Retina (tissue), 1 donor: ENCODE results near the gene KRT4.
"Not testable (repeated sequence)": the region's sequence is repeated elsewhere in the genome, so short reads cannot be mapped to it uniquely, and the experiment has no call there.

Source experiments
- DNase-seq: peaks from one replicate; pipeline ENCODE4 v3.0.0-alpha.2; 2016

KRT4 gene

DNA sequence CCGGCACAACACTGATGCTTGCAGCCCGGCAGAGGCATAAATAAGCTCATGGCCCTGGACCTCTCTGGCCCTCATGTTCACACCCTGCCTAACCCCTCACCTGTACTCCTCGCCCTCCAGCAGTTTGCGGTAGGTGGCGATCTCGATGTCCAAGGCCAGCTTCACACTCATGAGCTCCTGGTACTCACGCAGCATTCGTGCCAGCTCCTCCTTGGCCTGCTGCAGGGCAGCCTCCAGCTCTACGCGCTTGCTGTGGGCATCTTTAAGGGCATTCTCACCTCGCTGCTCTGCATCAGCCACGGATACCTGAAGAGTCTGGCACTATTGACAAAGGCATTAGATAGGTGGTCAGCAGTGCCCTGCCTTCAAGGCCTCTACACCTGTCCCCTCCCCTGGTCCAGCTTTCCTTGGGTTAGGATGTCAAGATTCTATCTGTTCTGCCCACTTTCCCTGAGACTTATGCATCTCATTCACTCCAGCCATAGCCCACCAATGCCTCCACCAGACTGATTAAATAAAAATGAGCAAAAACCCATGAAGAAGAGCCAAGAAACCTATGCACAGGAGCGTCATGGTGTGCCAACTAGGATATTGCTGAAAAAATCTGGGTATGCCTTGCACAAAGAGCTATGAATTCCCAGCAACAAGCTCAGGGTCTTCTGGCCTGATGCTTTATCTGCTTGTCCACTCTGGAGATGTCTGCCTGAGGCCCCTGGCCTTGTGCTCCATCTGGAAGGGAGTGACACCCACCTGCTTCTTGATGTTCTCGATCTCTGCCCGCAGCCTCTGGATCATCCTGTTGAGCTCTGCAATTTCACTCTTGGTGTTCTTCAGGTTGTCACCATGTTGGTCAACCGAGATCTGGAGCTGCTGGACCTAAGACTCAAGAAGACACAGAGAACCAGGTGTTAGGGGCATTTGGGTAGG, 6.1 kb downstream of the KRT4 start:
- DNase-seq, result no peak

GRCh38 chr12:52806821-52807543, 6.9 kb downstream of the KRT4 start:
- no peak for DNase-seq

GRCh38 chr12:52806169-52806811, 7.6 kb downstream of the KRT4 start:
- no peak for DNase-seq

DNA sequence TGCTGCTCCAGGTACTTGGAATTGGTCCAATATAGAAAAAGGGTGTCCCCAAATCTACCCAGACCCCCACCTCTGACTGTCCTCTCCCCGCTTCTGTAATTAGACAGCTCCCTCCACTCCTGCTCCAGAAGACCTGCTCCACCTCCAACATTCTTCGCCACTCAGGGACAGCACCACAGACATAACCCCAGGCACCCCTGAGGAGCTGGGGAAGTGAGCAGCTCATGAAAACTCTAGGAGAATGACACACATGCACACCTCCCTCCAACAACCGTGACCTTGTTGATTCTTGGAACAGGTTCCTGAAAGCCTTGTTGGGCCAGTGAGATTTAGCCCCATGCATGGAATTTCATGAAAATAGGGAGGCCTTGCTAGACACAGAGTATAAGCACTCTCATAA, 8.2 kb downstream of the KRT4 start:
- no peak for DNase-seq

- no peak for DNase-seq
Measured at GRCh38 chr12:52805000-52805399, 8.9 kb downstream of the KRT4 start.

- DNase-seq, result no peak
Measured at GRCh38 chr12:52802442-52802841, 11.5 kb downstream of the KRT4 start.

DNA sequence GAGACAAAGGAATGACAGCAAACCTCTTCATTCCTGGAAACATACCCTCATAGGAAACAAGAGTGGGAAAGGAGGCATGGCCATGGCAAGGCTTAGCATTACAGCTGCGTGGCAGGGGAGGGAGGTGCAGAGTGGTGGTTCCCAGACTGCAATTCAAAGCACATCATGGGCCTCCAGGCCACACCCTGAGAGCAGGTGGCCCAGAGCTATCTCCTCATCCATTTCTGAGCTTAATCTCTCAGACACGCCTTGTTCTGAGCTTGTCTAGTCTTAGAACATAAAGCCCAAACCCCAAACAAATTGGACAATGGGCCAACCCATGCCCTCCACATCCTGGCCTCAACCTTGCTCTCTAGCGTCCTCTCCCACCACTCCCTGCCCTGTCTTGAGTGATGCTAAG, 12.1 kb downstream of the KRT4 start:
- no peak for DNase-seq

DNA sequence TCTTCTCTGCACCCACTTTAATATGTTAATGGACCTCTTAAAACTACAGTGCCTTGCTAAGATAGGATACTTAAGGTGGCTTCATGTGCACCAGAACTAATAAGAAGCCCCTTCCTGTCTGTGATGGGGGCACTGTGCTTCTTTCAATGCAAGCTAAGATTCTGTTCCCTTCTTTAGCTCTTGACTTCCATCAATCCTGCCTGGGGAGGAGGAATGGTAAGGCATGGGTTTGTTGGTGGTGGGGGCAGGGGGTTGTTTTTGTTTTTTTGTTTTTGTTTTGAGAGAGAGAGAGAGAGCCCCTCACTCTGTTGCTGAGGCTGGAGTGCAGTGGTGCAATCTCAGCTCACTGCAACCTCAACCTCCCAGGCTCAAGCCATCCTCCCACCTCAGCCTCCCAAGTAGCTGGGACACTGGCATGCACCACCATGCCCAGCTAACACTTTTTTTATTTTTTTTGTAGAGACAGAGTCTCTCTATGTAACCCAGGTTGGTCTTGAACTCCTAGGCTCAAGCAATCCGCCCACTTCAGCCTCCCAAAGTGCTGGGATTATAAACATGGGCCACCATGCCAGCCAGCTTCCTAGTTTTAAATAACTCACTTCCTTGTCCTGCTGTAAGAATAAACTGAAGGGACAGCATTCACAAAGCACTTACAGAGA, 13.5 kb downstream of the KRT4 start:
- DNase-seq, result no peak

DNA sequence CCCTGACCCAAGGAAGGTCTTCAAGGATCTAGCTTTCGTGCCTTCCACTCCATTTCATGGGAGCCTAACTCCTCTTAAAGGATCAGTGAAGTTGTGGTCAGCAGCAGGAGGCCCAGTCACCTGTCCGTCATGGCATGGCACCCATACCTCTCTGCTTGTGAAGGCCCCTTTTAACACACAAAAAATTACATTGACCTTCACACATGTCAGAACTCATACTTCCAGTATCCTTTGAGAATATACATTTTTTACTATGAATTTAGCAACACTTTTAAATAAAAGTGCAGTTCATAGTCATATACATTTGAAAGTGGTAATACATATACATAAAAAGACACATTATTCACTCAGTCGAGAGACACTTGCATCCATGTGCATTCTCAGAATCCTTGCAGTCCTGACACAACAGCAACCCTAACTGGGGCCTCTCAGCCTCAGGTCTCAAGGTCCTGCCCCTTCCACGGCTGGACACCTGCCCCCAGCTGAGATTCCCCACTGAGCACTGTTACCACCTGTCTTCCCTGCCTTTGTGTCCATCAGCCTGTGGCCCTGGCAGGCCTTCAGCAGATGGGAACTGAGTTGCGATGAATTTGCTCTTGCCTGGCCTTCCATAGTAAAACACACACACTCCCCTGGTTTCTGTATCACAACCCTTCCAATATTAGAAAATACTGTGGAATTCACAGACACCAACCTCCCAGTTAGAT, 14.3 kb downstream of the KRT4 start:
- DNase-seq, result no peak

DNA sequence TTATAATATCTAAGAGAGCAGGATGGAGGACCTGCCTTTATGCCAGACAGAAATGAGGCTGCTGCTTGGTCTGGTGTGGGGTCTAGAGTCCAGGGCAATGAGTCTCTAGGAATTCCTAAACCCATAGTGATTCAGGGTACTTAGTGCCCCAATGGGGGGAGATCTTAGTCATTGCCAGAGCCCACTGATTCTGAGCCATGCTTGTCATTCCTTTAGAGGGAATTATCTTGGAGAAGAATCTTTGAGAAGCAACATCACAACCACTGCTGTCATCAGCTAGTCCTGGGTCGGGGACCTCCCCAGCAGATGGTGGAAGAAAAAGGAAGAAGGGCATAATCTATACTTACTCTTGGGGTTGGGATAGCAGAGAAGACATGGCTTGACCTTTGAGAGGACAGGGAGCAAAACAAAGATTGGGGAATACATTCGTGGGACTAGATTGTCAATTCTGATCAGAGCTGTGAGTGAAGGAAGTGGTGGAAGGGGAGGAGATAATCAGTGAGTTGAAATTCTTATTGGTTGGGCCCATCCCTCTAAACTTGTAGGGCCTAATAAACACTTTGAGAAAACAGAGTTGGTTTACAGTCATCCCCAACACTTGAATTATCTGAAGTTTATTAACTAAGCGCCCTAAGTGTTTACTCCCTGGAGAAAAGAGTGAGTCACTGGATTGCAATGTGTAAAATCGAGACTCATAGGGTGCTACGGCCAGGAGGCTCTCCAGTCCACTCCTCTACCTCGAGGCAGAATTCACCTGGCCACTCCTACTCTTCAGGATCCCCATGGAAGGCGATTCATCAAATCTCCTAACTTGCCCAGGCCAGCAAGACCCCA, 15.0 kb downstream of the KRT4 start:
- no peak for DNase-seq

DNA sequence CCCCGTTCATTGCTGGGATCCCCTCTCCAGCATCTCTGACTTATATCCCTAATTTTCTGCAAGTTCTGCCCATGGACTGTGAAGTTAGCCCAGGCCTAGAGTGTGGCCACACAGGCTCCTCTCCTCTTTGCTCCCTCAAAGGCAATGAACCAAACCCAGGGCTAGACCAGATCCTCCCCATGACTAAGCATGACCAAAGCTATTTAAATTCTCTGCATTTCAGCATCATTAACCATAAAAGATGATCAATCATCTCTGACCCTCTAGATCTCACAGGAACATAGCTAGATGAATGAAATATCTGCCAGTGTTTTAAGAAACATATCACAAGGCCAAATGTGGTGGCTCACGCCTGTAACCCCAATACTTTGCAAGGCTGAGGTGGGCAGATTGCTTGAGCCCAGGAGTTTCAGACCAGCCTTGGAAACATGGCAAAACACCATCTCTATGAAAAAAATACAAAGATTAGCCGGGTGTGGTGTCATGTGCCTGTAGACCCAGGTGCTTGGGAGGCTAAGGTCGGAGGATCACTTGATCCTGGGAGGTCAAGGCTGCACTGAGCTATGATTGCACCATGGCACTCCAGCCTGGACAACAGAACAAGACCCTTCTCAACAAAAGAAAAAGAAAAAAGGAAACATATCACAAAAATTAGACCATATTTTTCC, 15.8 kb downstream of the KRT4 start:
- DNase-seq, result no peak

GRCh38 chr12:52797529-52797894, 16.4 kb downstream of the KRT4 start:
- no peak for DNase-seq

- no peak for DNase-seq
Measured at GRCh38 chr12:52796839-52797528, 16.9 kb downstream of the KRT4 start.

DNA sequence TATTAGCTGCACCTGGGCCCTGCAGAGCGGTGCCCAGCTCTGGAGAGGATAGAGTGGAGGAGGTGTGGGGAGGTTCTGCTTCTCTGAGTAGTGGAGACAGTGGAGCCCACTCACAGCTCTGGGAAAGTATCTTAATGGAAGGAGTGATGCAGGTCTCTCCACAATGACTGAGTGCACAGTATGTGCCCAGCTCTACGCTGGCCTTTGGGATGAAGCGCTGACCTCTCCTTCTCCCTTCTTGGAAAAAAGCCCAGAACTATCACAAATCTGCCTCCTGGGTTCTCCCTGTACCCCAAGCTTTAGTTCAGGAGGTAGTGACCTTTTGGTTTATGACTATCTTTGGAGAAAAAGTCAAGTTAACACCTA, 17.5 kb downstream of the KRT4 start:
- no peak for DNase-seq

DNA sequence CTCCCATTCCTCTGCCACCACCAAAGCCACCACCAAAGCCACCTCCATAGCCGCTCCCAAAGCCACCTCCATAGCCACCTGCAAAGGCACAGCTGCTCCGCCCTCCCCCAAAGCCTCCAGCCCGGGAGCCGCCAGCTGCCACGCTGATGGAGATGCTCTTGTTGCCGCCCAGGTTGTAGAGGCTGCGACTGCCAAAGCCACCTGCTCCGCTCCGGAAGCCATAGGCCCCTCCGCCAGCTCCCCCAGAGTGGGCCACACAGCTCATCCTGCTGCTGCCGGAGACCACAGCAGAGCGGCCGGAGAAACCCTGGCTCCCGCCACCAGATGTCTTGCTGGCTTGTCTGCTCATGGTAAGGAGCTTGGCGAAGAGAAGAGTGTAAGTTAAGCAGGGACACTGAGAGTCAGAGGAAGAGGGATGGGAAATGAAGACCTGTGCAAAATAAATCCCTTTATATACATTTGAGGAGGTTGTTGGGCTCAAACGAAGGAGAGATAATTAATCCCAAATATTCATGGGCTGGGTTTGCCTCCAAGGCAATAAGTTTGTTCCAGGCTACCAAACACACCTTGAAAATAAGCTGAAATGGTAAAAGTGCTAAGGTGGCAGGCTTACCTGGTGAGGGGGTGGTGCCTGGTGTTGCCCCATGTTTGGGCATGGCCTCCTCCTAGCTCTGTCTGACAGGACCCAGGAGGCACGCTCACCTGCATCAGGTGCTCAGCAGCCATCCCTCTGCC, 18.1 kb downstream of the KRT4 start, which contains the start of gene KRT3:
KRT3 (minus strand) TSS at position 424 of the 735 bp plus-strand sequence; CDS start at position 349, 75 bp downstream.
- DNase-seq, result no peak

DNA sequence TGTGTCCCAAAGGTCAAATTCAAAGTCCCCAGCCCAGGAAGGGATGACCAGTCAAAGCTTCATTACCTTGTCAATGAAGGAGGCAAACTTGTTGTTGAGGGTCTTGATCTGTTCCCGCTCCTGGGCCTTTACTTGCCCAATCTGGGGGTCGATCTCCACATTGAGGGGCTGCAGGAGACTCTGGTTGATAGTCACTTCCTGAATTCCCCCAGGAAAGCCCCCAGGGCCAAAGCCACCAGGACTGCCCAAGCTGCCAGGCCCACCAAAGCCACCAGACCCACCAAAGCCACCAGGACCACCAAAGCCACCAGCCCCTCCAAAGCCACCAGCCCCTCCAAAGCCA, 18.6 kb downstream of the KRT4 start:
- not testable (repeated sequence) for DNase-seq

GRCh38 chr12:52794479-52795331, 19.2 kb downstream of the KRT4 start:
- no peak for DNase-seq

DNA sequence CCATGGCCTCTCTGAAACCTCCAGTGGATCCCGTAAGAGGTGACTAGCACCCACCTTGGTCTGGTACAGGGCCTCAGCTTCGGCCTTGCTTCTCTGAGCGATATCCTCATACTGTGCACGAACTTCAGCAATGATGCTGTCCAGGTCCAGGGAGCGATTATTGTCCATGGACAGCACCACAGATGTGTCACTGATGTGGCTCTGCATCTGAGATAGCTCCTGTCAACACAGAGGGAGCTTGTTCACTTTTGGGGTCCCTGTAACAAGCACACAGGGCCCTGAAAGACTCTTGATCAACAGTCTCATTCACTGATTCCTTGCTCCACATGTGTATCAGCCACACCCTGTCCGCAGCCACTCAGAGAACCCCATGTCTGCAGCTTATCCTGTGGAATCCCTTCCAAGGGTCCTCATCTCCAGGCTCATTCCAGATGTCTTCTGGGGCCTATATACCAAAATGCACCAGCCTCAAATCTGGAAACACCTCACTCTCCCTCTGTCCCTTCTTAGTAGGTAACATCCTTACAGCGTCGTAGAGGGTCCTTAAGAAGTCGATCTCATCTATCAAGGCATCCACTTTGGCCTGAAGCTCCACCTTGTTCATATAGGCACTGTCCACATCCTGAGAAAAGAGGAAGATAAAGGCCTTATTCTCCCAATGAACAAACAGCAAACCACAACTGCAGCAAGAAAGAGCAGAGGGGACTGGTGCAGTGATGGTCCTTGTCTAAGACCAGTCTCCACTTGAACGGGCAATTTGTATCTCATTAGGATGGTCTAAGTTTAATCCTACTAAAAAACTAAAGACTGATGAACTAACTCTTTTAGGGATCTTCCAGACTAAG, 21.5 kb downstream of the KRT4 start:
- DNase-seq, result no peak
